ENCODE results near the gene KIF13A. TPM values are rescaled to one million over a fixed set of nuclear protein-coding genes. Genes with fewer than 3 reads are reported as not detected.

The KIF13A gene
- total and polyA plus RNA-seq, 2 experiments from 2014 or later, result 8.4 to 28.2 TPM

GRCh38 chr6:17842934-17843821, 144.3 kb downstream of the KIF13A start (continued):
- TF ChIP-seq ZNF462 (CRISPR knock-in tag; IDR thresholded peaks at IDR 0.05) (no peak), JUNB (IDR thresholded peaks at IDR 0.05; ENCODE audit: unreplicated experiment) (no peak)

- no peak overlapping the region for H3K27ac Mint-ChIP-seq
- DNase-seq (ENCODE audit: low spot score), result no peak
- Histone ChIP-seq H3K9me2 (ENCODE audit: insufficient read depth) (no peaks in the 10 kb centered on the region), H3K27me3 (ENCODE audit: insufficient read depth) (no peaks in the 10 kb centered on the region), H3F3A (replicated peaks; ENCODE audit: low read depth) (0 out of 2 replicates have a peak, but pooled peaks cover 3% of the 10 kb centered on the region), H4K20me1 (replicated peaks; ENCODE audit: insufficient read depth) (no peaks in the 10 kb centered on the region; the same call in 1 of the 2 replicates), H3K4me1 (ENCODE audit: insufficient read depth) (peaks cover 14% of the 10 kb centered on the region; the same call in 1 of the 2 replicates), H3K4me3 (no peak overlapping the region), H3K36me3 (ENCODE audit: insufficient read depth) (no peaks in the 10 kb centered on the region), H3K27ac (ENCODE audit: low read depth) (no peak overlapping the region), H2AFZ (no peak overlapping the region), H3K4me2 (no peak overlapping the region), H3K79me2 (replicated peaks; ENCODE audit: insufficient read depth) (no peaks in the 10 kb centered on the region; the same call in 1 of the 2 replicates)
- H3K36me3 Mint-ChIP-seq (ENCODE audit: low read depth), result peaks cover 4% of the 10 kb centered on the region
- peaks cover 3% of the 10 kb centered on the region for H3K27me3 Mint-ChIP-seq (ENCODE audit: insufficient read depth, low read depth, poor library complexity)
- H3K9me3 Mint-ChIP-seq, result no peaks in the 10 kb centered on the region
- H3K4me1 Mint-ChIP-seq, result peaks cover 4% of the 10 kb centered on the region
- no peak overlapping the region for H3K4me3 Mint-ChIP-seq
- ATAC-seq, result no peak
- no peak for TF ChIP-seq EZH2 (IDR thresholded peaks at IDR 0.05; ENCODE audit: low read depth, unreplicated experiment)
- TF ChIP-seq STAT1 (IDR thresholded peaks at IDR 0.05; ENCODE audit: unreplicated experiment), result no peak
- TF ChIP-seq POLR2AphosphoS5 (IDR thresholded peaks at IDR 0.05; ENCODE audit: low read depth), result no peak
- no peak for TF ChIP-seq JUNB (IDR thresholded peaks at IDR 0.05; ENCODE audit: unreplicated experiment)
- TF ChIP-seq EZH2phosphoT487 (IDR thresholded peaks at IDR 0.05; ENCODE audit: unreplicated experiment), result no peak
- TF ChIP-seq NANOG (IDR thresholded peaks at IDR 0.05; ENCODE audit: borderline replicate concordance), result no peak
- no peak for TF ChIP-seq ZNF331 (CRISPR knock-in tag; IDR thresholded peaks at IDR 0.05; ENCODE audit: low read depth)
- TF ChIP-seq ZNF114 (CRISPR knock-in tag; IDR thresholded peaks at IDR 0.05), result no peak
- TF ChIP-seq REST (IDR thresholded peaks at IDR 0.05; ENCODE audit: unreplicated experiment), result no peak
- no peak for TF ChIP-seq ETS1 (IDR thresholded peaks at IDR 0.05)
- no peak for TF ChIP-seq CREB1 (CRISPR knock-in tag; IDR thresholded peaks at IDR 0.05; ENCODE audit: low read depth)
Measured at GRCh38 chr6:17842014-17842776, 145.2 kb downstream of the KIF13A start.

Data from GM23338 (cell line).